Heart right ventricle (tissue), 16 donors: ENCODE results near the gene NAP1L1. TPM values are rescaled to one million over a fixed set of nuclear protein-coding genes. Genes with fewer than 3 reads are reported as not detected.

Experiments
- ATAC-seq, 8 donors: fragments of 200-7000 bp; cut with Tn5 transposase; one replicate each; pipeline ENCODE4 v1.9.1; 2020; ENCODE audit warnings: mild to moderate bottlenecking in 8 of 8, moderate library complexity in 8 of 8, moderate number of reproducible peaks in 1 of 8
- DNase-seq, 2 donors: peaks; one replicate each; pipeline ENCODE4 v3.0.0-alpha.2; 2020
- H3K27ac ChIP-seq, 10 donors: fragments of 200-600 bp; sonication (generic) in 2 of 10; one replicate each; pipeline versions ENCODE4 v1.5.0 to v1.8.0; 2020 to 2022; ENCODE audit warnings: mild to moderate bottlenecking in 3 of 10
- H3K27me3 ChIP-seq, 7 donors: fragments of 200-600 bp; one replicate each; pipeline ENCODE4 v1.8.0; 2021 to 2022; ENCODE audit warnings: mild to moderate bottlenecking in 2 of 7
- H3K36me3 ChIP-seq, 9 donors: fragments of 200-600 bp; sonication (generic) in 1 of 9; one replicate each; pipeline versions ENCODE4 v1.5.0 to v1.8.0; 2020 to 2022; ENCODE audit warnings: mild to moderate bottlenecking in 2 of 9
- H3K4me1 ChIP-seq, 9 donors: fragments of 200-600 bp; sonication (generic) in 1 of 9; one replicate each; pipeline versions ENCODE4 v1.5.0 to v1.8.0; 2020 to 2022; ENCODE audit warnings: mild to moderate bottlenecking in 4 of 9
- H3K4me3 ChIP-seq, 10 donors: fragments of 200-600 bp; sonication (generic) in 2 of 10; one replicate each; pipeline versions ENCODE4 v1.5.0 to v1.8.0; 2020 to 2022; ENCODE audit warnings: mild to moderate bottlenecking in 7 of 10, moderate library complexity in 2 of 10
- H3K9me3 ChIP-seq, 11 donors: fragments of 200-600 bp in 10 of 11; sonication (generic) in 2 of 11; one replicate each; pipeline versions ENCODE4 v1.5.0 to v1.8.0; 2013 to 2022; ENCODE audit warnings: mild to moderate bottlenecking in 2 of 11, control low read depth in 1 of 11, moderate library complexity in 1 of 11
- CTCF ChIP-seq, 9 donors: fragments of 200-600 bp; sonication (generic) in 2 of 9; IDR thresholded peaks; one replicate each; pipeline versions ENCODE4 v1.5.0 to v1.8.0; 2021 to 2022; ENCODE audit warnings: antibody characterized with exemption in 9 of 9, mild to moderate bottlenecking in 5 of 9, moderate library complexity in 1 of 9
- WGBS, 2 donors: extraction: QIAGEN DNeasy Blood & Tissue Kit; methylation state at CpG; one replicate each; pipeline ENCODE4 v1.1.7; 2013; ENCODE audit warnings: inconsistent platforms in 1 of 2; 5-methylcytosine and 5-hydroxymethylcytosine counted together
- intact Hi-C, 10 donors: fragments of 100-400 bp; cut with DNase I; formaldehyde crosslinking; loops; one replicate each; pipeline versions ENCODE4 v1.11.1 to v1.14.2; 2022
- polyA plus RNA-seq, 2 donors: library from polyadenylated mRNA; stranded (reverse); fragments of 200-250 nt; gene quantifications; one replicate each; pipeline ENCODE4 v1.2.3, GENCODE V29; 2013
- total RNA-seq, 10 donors: library from RNA; stranded (reverse); fragmentation: NEBNext Ultra II Directional in 3 of 10; extraction: Animal tissue kit (Norgen Biotek cat#: 25700) in 3 of 10; gene quantifications; one replicate each; pipeline versions ENCODE4 v1.2.1 to v1.2.4, GENCODE V29; 2021 to 2023
- donor health status: Arrhythmogenic right ventricular cardiomyopathy.
- donor health status: ischemic (EF 13 %, LVEDD 7.1; RV severe dilation, severe dysfunction).
- donor health status: healthy with polysubstance abuse.
- donor health status: DM: no; HTN: yes; CAD: no.
- donor health status: DM: no; HTN: no; CAD: no.
- donor health status: ischemic (EF 25% LVEDD 6.9; RV normal size, moderate dysfunction).
- donor health status: ischemic (EF 25% LVEDD 5.7; RV mildly dilated, moderate dysfunction).
- donor health status: healthy.
- donor health status: DM: yes; HTN: yes; CAD: no.
- donor health status: Ischemic cardiomyopathy.
- donor health status: ischemic (EF 35%, LVEDD 5.7; RV mildly dilated, moderate dysfunction).
- donor health status: nonischemic (EF 11% LVEDD 7.7; RV severe dilation, severe dysfunction).
- donor health status: DM: yes; HTN: yes; CAD: no.
- donor health status: PGD.
- donor health status: ischemic (EF 29% LVEDD 5.4; RV normal size, mild dysfunction).
- donor health status: nonischemic (EF 23%, LVEDD 6.1; RV moderate dilation, normal function).

The NAP1L1 gene
- total and polyA plus RNA-seq, 12 donors = 164 to 363 (median 254) TPM

- H3K4me3 ChIP-seq = peak overlapping the region in 9 of 10 donors; percentile 63 to 91 (median 78)
- intact Hi-C loops = loop anchor here in 4 of 10 donors (2.0 to 10.0 kb wide), 7 partner anchors 46 to 470 kb away; no protein-coding TSS in a partner anchor
- peaks cover 0 to 19% (median 0%) of the 10 kb centered on the region in 9 donors for H3K36me3 ChIP-seq
- H3K4me1 ChIP-seq = peaks cover 0 to 64% (median 18%) of the 10 kb centered on the region in 9 donors
- no peaks in the 10 kb centered on the region for H3K9me3 ChIP-seq
- ATAC-seq (no peak), DNase-seq (no peak)
- no peak for TF ChIP-seq CTCF (IDR thresholded peaks at IDR 0.05)
- peaks cover 0 to 21% (median 0%) of the 10 kb centered on the region in 7 donors for H3K27me3 ChIP-seq
- 22 to 41% methylated on average over 3 of the region's 3 CpGs for WGBS, 2 donors
- peak overlapping the region in 9 of 10 donors; percentile 18 to 99 (median 97) for H3K27ac ChIP-seq
Observed at GRCh38 chr12:76028571-76029277, 55.8 kb downstream of the NAP1L1 start.

GRCh38 chr12:76026643-76027063, 57.8 kb downstream of the NAP1L1 start:
- peaks cover 0 to 19% (median 0%) of the 10 kb centered on the region in 9 donors for H3K36me3 ChIP-seq
- intact Hi-C loops = loop anchor here in 4 of 10 donors (5.0 to 10.0 kb wide), 6 partner anchors 44 to 312 kb away; no protein-coding TSS in a partner anchor
- no peak for TF ChIP-seq CTCF (IDR thresholded peaks at IDR 0.05)
- H3K27me3 ChIP-seq = peaks cover 0 to 9% (median 0%) of the 10 kb centered on the region in 7 donors
- 58 to 59% methylated on average over 1 of the region's 1 CpG for WGBS, 2 donors
- H3K4me3 ChIP-seq = peak overlapping the region in 1 of 10 donors; percentile 91
- no peak for ATAC-seq
- peak overlapping the region in 7 of 10 donors; percentile 12 to 99 (median 37) for H3K27ac ChIP-seq
- DNase-seq = no peak
- H3K4me1 ChIP-seq = peaks cover 0 to 46% (median 14%) of the 10 kb centered on the region in 9 donors
- no peaks in the 10 kb centered on the region for H3K9me3 ChIP-seq

- DNase-seq (no peak), ATAC-seq (no peak)
- peaks cover 0 to 53% (median 14%) of the 10 kb centered on the region in 9 donors for H3K4me1 ChIP-seq
- H3K27me3 ChIP-seq = peaks cover 0 to 9% (median 0%) of the 10 kb centered on the region in 7 donors
- H3K9me3 ChIP-seq = no peaks in the 10 kb centered on the region
- H3K27ac ChIP-seq = peak overlapping the region in 6 of 10 donors; percentile 27 to 99 (median 67)
- intact Hi-C loops = loop anchor here in 4 of 10 donors (5.0 to 10.0 kb wide), 6 partner anchors 44 to 311 kb away; no protein-coding TSS in a partner anchor
- WGBS, 2 donors = 71 to 72% methylated on average over 7 of the region's 7 CpGs
- peaks cover 0 to 19% (median 0%) of the 10 kb centered on the region in 9 donors for H3K36me3 ChIP-seq
- no peak overlapping the region for H3K4me3 ChIP-seq
- TF ChIP-seq CTCF (IDR thresholded peaks at IDR 0.05) = no peak
Observed at GRCh38 chr12:76025601-76026575, 58.6 kb downstream of the NAP1L1 start.
